AG10803 (cell line): ENCODE data around the gene RPS14.
"Not testable (repeated sequence)": the region's sequence is repeated elsewhere in the genome, so short reads cannot be mapped to it uniquely, and the experiment has no call there.

Experiments used
- DNase-seq: peaks from one replicate; pipeline ENCODE4 v3.0.0; 2010; ENCODE audit warnings: low read depth
- H3K4me3 ChIP-seq: 2 replicates; pipeline ENCODE4 v1.5.1; 2011; ENCODE audit warnings: mild to moderate bottlenecking, low read length, control low read depth
- CTCF ChIP-seq: conservative IDR thresholded peaks from 2 replicates; pipeline ENCODE4 v1.5.1; 2011; ENCODE audit warnings: mild to moderate bottlenecking, low read length, control low read depth, inconsistent platforms

RPS14 gene

DNA sequence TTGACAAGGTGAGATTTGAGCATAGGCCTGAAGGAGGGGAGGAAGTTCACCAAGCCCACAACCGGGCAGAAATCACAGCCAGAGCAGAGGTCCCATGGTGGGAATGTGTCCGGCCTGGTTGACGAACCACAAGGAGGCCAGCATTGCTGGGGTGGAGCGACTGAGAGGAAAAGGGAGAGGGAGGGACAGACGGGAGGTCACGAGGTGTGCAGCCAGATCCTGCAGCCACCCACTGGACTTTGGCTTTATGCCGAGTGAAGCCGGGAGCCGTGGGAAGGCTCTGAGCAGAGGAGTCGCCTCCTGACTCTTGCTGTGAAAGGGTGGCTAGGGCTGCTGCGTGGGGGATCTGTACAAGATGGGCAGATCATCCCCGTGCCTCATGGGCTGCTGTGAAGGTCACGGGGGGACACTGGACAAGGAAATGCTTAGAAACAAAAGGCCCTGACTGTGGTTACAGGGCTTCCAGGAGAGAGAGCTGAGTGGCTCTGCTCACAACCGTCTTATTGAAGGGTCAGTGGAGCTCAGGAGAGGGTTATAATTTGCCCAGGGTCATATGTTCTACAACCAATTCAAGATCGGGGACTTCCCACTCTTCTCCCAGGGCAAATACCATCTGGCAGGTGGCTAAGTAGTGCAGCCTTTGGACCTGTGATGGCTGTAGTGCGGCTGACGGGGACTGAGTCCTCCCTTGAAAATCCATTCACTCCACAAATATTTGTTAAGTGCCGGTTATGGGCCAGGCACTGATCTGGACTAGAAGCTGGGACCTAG, 21.2 kb downstream of the RPS14 start:
- no peak for DNase-seq
- no peak for TF ChIP-seq CTCF
- H3K4me3 ChIP-seq, result no peak overlapping the region

DNA sequence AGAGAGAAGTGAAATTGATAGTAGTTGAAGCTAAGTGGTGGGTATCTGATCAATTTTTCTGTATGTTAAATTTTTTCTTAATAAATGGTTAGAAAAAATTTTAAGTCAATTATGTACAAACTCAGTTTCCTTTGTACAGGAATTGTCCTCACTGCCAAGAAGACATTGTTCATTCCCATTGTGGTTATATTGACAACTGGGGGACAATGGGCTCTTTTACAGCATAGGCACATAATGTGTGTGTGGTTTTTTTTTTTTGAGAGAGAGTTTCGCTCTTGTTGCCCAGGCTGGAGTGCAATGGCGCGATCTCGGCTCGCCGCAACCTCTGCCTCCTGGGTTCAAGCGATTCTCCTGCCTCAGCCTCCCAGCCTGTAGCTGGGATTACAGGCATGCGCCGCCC, 23.4 kb downstream of the RPS14 start:
- not testable (repeated sequence) for H3K4me3 ChIP-seq, DNase-seq

DNA sequence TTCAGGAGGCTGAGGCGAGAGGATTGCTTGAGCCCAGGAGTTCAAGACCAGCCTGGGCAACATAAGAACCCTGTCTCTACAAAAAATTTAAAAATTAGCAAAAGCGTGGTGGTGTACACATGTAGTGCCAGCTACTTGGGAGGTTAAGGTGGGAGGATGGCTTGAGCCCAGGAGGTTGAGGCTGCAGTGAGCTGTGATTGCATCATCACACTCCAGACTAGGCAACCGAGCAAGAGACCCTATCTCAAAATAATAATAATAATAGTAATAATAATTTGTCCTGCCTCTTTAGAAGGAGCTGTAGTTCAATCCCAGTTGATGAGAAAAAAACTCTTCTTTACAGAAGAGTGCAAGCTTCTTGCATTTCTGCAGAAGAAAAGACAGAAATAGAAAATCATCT, 26.8 kb downstream of the RPS14 start:
- no peak overlapping the region for H3K4me3 ChIP-seq
- DNase-seq, result no peak
- TF ChIP-seq CTCF, result no peak

- TF ChIP-seq CTCF, result no peak
- H3K4me3 ChIP-seq, result no peak overlapping the region
- no peak for DNase-seq
These were observed 27.5 kb downstream of the RPS14 start for GRCh38 chr5:150422075-150422474.

- DNase-seq, result no peak
- H3K4me3 ChIP-seq, result no peak overlapping the region
- no peak for TF ChIP-seq CTCF
These were observed 29.8 kb downstream of the RPS14 start for GRCh38 chr5:150419630-150420270.

DNA sequence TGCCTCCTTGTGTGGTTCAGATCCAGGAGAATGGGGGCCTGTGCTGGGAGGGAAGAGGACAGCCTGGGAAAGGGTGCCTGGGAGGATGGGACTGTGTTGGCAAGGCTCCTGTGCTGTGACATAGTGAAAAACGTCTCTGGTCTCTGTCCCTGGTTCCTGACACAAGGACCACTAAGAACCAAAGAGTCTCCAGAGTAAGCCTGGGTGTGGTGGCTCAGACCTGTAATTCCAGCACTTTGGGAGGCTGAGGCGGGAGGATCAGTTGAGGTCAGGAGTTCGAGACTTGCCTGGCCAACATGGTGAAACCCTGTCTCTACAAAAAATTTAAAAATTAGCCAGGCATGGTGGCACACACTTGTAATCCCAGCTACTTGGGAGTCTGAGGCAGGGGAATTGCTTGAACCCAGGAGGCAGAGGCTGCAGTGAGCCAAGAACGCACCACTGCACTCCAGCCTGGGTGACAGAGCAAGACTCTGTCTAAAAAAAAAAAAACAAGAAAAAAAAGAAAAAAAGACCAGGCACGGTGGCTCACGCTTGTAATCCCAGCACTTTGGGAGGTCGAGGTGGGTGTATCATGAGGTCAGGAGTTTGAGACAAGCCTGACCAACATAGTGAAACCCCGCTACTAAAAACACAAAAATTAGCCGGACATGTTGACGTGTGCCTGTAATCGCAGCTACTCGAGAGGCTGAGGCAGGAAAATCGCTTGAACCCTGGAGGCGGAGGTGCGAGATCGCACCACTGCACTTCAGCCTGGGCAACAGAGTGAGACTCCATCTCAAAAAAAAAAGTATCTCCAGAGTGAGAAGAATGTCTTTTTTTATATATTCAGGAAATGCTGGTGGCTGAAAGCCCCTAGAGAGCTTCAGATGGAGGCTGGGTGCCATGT, 35.4 kb downstream of the RPS14 start:
- not testable (repeated sequence) for DNase-seq, H3K4me3 ChIP-seq

GRCh38 chr5:150413176-150413901, 36.2 kb downstream of the RPS14 start:
- no peak for TF ChIP-seq CTCF
- DNase-seq, result no peak
- no peak overlapping the region for H3K4me3 ChIP-seq
